Activated CD8-positive, alpha-beta T cell treated with anti-CD3 and anti-CD28 coated beads, Interleukin-2, amount 10 ng/mL, durations not matched to agents 7 days and 5 days (primary cell): ENCODE measurements around the gene CCDC57. TPM values are rescaled to one million over a fixed set of nuclear protein-coding genes. Genes with fewer than 3 reads are reported as not detected.
A peak's percentile ranks its signal among the peaks of the same experiment; 100 is the strongest.

Experiments used
- ATAC-seq: fragments of 150-1000 bp; cut with Tn5 transposase; one replicate; pipeline ENCODE4 v1.10.0; 2021; ENCODE audit warnings: moderate library complexity
- CTCF ChIA-PET: fragments of 350-600 bp; sonication (Branson Sonifier 250); formaldehyde crosslinking; loops from one replicate; lab custom pipeline; 2021; ENCODE audit warnings: antibody characterized with exemption; lab: Charles Lee
- POLR2A ChIA-PET: fragments of 350-600 bp; sonication (Branson Sonifier 250); formaldehyde crosslinking; loops from one replicate; lab custom pipeline; 2021; ENCODE audit warnings: antibody characterized with exemption; lab: Charles Lee
- DNase-seq: peaks from one replicate; pipeline ENCODE4 v3.0.0-alpha.2; 2020
- H3K27ac Mint-ChIP-seq: one replicate; pipeline ENCODE4 v1.8.0; 2021; ENCODE audit warnings: mild to moderate bottlenecking, mixed read lengths
- H3K27me3 Mint-ChIP-seq: one replicate; pipeline ENCODE4 v1.8.0; 2021; ENCODE audit warnings: low read depth, mixed read lengths
- H3K36me3 Mint-ChIP-seq: one replicate; pipeline ENCODE4 v1.8.0; 2021; ENCODE audit warnings: low read depth, mixed read lengths
- H3K4me1 Mint-ChIP-seq: one replicate; pipeline ENCODE4 v1.8.0; 2021; ENCODE audit warnings: low read depth, mixed read lengths
- H3K4me3 Mint-ChIP-seq: one replicate; pipeline ENCODE4 v1.8.0; 2021; ENCODE audit warnings: mild to moderate bottlenecking, mixed read lengths
- H3K9me3 Mint-ChIP-seq: one replicate; pipeline ENCODE4 v1.8.0; 2022; ENCODE audit warnings: mixed read lengths; ENCODE audit not compliant: insufficient read depth
- total RNA-seq, 2 experiments: library from RNA; stranded (reverse); gene quantifications; one replicate each; pipeline ENCODE4 v1.2.3, GENCODE V29; 2021

CCDC57 gene
- total RNA-seq, 2 experiments from 2014 or later, result 78.3 to 84.7 TPM

DNA sequence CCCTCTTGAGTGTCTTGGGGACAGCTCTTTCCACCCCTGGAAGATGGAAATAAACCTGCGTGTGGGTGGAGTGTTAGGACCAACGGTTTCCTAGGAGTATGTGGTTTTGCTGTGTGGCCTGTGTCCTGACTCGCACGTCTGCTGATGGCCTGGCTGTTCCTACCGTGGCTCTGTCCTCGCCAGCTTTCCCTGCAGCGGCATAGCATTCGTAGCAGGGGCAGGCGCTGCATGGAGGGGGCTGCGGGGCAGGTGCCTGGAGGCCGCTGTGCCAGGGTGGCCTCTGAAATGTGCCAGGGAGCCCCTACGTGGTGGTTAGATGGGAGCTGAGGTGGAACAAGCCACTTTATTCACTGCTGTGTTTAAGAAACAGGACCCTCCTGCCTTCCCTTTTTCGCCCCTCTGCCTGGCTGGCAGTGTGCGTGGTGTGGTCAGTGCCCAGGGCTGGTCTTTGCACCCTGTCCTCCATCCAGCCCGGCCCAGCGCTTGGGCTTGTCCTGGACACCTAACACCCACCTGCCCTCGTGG lies 26.8 kb upstream of the CCDC57 start:
- ChIA-PET POLR2A (interaction anchor here (0.8 to 1.8 kb wide), 2 partner anchors 10 to 23 kb away, joined by 3 to 6 read pairs; partner anchors contain the start of gene SLC16A3), CTCF (interaction anchor here (1.9 kb wide), 1 partner anchor 110 kb away, joined by 5 read pairs; no protein-coding TSS in a partner anchor)
- Mint-ChIP-seq H3K4me1 (peaks cover 60% of the 10 kb centered on the region), H3K27me3 (no peaks in the 10 kb centered on the region), H3K4me3 (no peak overlapping the region), H3K27ac (peak overlapping the region; percentile 66), H3K9me3 (no peaks in the 10 kb centered on the region), H3K36me3 (peaks cover 60% of the 10 kb centered on the region)
- ATAC-seq, result no peak
- DNase-seq, result no peak

DNA sequence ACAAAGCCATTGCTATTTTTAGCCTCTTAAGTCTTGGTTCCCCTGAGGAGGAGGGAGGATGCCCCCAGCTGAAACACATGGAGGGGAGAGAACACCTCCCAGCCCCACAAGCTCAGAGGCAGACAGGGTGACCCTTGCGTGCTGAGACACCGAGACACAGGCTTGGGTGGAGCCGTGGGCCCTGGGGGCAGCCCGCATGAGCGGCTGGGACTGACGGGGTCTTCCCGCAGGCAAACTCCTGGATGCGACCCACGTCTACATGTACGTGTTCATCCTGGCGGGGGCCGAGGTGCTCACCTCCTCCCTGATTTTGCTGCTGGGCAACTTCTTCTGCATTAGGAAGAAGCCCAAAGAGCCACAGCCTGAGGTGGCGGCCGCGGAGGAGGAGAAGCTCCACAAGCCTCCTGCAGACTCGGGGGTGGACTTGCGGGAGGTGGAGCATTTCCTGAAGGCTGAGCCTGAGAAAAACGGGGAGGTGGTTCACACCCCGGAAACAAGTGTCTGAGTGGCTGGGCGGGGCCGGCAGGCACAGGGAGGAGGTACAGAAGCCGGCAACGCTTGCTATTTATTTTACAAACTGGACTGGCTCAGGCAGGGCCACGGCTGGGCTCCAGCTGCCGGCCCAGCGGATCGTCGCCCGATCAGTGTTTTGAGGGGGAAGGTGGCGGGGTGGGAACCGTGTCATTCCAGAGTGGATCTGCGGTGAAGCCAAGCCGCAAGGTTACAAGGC lies 26.0 kb upstream of the CCDC57 start:
- POLR2A ChIA-PET, result interaction anchor here (0.8 to 1.8 kb wide), 4 partner anchors 9 to 60 kb away, joined by 3 to 6 read pairs (median 4); partner anchors contain the start of gene SLC16A3
- peaks cover 65% of the 10 kb centered on the region for H3K4me1 Mint-ChIP-seq
- H3K4me3 Mint-ChIP-seq, result peak overlapping the region; percentile 59
- H3K9me3 Mint-ChIP-seq, result no peaks in the 10 kb centered on the region
- DNase-seq (peak; percentile 88), ATAC-seq (peak; percentile 68)
- peak overlapping the region; percentile 71 for H3K27ac Mint-ChIP-seq
- CTCF ChIA-PET, result interaction anchor here (0.9 to 4.3 kb wide), 8 partner anchors 33 to 208 kb away, joined by 3 to 30 read pairs (median 4); partner anchors contain the start of genes CD7 and CSNK1D
- no peaks in the 10 kb centered on the region for H3K27me3 Mint-ChIP-seq
- peaks cover 51% of the 10 kb centered on the region for H3K36me3 Mint-ChIP-seq

GRCh38 chr17:82237746-82238471 lies 25.3 kb upstream of the CCDC57 start:
- Mint-ChIP-seq H3K9me3 (no peaks in the 10 kb centered on the region), H3K27ac (peak overlapping the region; percentile 71), H3K4me1 (peaks cover 68% of the 10 kb centered on the region), H3K27me3 (no peaks in the 10 kb centered on the region), H3K4me3 (peak overlapping the region; percentile 59), H3K36me3 (peaks cover 49% of the 10 kb centered on the region)
- no peak for DNase-seq
- CTCF ChIA-PET, result interaction anchor here (0.9 to 4.3 kb wide), 8 partner anchors 32 to 207 kb away, joined by 3 to 30 read pairs (median 4); partner anchors contain the start of genes CD7 and CSNK1D
- peak; percentile 3 for ATAC-seq
- POLR2A ChIA-PET, result interaction anchor here (1.6 to 1.8 kb wide), 2 partner anchors 9 to 32 kb away, joined by 4 to 6 read pairs; partner anchors contain the start of gene SLC16A3

- Mint-ChIP-seq H3K27me3 (no peaks in the 10 kb centered on the region), H3K36me3 (peaks cover 45% of the 10 kb centered on the region), H3K27ac (no peak overlapping the region), H3K9me3 (no peaks in the 10 kb centered on the region), H3K4me3 (peak overlapping the region; percentile 8), H3K4me1 (peaks cover 69% of the 10 kb centered on the region)
- no peak for DNase-seq
- POLR2A ChIA-PET, result interaction anchor here (1.6 to 1.8 kb wide), 3 partner anchors 8 to 61 kb away, joined by 4 to 7 read pairs (median 6); partner anchors contain the start of gene SLC16A3
- CTCF ChIA-PET, result interaction anchor here (0.7 to 4.3 kb wide), 13 partner anchors 16 to 207 kb away, joined by 3 to 30 read pairs (median 7); partner anchors contain the start of gene CD7
- no peak for ATAC-seq
These were observed 24.6 kb upstream of the CCDC57 start for GRCh38 chr17:82237083-82237745.

GRCh38 chr17:82236142-82236971 lies 23.7 kb upstream of the CCDC57 start:
- H3K4me3 Mint-ChIP-seq, result no peak overlapping the region
- peaks cover 47% of the 10 kb centered on the region for H3K36me3 Mint-ChIP-seq
- ChIA-PET POLR2A (interaction anchor here (0.5 to 1.7 kb wide), 4 partner anchors 23 to 249 kb away, joined by 3 to 7 read pairs (median 3); no protein-coding TSS in a partner anchor), CTCF (interaction anchor here (0.7 to 4.3 kb wide), 22 partner anchors 14 to 206 kb away, joined by 3 to 30 read pairs (median 5); partner anchors contain the start of gene CD7)
- DNase-seq, result peak; percentile 73
- no peaks in the 10 kb centered on the region for H3K27me3 Mint-ChIP-seq
- peak; percentile 15 for ATAC-seq
- H3K4me1 Mint-ChIP-seq, result peaks cover 69% of the 10 kb centered on the region
- H3K27ac Mint-ChIP-seq, result peak overlapping the region; percentile 52
- no peaks in the 10 kb centered on the region for H3K9me3 Mint-ChIP-seq

DNA sequence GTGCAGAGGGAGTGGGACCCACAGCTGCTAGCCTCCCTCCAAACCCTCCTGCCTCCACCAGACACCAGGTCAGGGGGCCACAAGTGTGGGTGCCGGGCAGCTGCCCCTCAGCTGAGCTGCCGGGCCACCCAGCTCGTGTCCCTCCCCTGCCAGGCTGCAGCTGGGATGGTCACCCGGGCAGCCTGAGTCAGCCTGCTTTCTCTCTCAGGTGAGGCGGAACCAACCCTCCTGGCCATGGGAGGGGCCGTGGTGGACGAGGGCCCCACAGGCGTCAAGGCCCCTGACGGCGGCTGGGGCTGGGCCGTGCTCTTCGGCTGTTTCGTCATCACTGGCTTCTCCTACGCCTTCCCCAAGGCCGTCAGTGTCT lies 23.1 kb upstream of the CCDC57 start:
- no peak for ATAC-seq
- H3K4me1 Mint-ChIP-seq, result peaks cover 63% of the 10 kb centered on the region
- ChIA-PET POLR2A (interaction anchor here (0.5 to 1.7 kb wide), 4 partner anchors 22 to 250 kb away, joined by 3 to 7 read pairs (median 3); no protein-coding TSS in a partner anchor), CTCF (interaction anchor here (0.7 to 4.3 kb wide), 21 partner anchors 14 to 205 kb away, joined by 3 to 30 read pairs (median 5); partner anchors contain the start of gene CD7)
- H3K9me3 Mint-ChIP-seq, result no peaks in the 10 kb centered on the region
- DNase-seq, result no peak
- H3K36me3 Mint-ChIP-seq, result peaks cover 43% of the 10 kb centered on the region
- H3K4me3 Mint-ChIP-seq, result no peak overlapping the region
- H3K27ac Mint-ChIP-seq, result peak overlapping the region; percentile 52
- H3K27me3 Mint-ChIP-seq, result no peaks in the 10 kb centered on the region

DNA sequence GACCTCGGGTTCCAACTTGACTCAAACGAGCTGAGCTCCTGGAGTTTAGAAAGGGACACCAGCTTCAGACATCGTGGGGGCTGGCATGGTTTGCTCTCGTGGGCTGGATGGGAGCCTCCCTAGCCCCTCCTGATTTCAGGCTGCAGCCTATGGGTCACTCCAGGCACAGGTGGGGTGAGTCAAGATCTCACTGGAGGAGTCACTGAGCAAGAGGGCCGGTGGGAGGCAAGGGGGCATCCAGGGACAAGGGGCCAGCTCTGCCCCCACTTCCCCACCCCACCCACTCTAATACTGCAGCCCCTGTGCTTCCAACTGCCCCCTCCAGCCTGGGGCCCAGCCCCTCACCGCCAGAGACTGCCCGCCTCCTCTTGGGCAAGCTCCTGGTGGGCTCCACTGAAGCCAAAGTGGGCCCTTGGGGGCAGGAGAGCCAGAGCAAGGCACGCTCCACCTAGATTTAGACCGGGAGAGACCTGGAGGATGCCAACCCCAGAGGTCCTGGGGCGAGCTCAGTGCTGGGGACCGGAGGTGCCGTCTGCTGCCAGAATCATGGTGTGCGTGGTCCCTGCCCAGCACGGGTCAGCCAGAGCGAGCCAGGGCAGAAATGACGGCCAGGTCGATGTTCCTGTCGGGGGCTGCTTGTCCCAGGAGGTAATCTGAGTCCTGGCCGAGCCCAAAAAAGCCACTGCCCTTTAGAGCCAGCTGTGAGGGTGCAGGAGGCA lies 22.6 kb upstream of the CCDC57 start:
- Mint-ChIP-seq H3K4me1 (peaks cover 58% of the 10 kb centered on the region), H3K27me3 (no peaks in the 10 kb centered on the region), H3K4me3 (no peak overlapping the region), H3K9me3 (no peaks in the 10 kb centered on the region), H3K36me3 (peaks cover 40% of the 10 kb centered on the region), H3K27ac (no peak overlapping the region)
- ATAC-seq (no peak), DNase-seq (no peak)
- ChIA-PET POLR2A (interaction anchor here (0.5 to 1.7 kb wide), 3 partner anchors 63 to 71 kb away, joined by 3 to 7 read pairs (median 5); no protein-coding TSS in a partner anchor), CTCF (interaction anchor here (0.7 to 4.3 kb wide), 12 partner anchors 15 to 205 kb away, joined by 3 to 30 read pairs (median 12); partner anchors contain the start of gene CD7)

DNA sequence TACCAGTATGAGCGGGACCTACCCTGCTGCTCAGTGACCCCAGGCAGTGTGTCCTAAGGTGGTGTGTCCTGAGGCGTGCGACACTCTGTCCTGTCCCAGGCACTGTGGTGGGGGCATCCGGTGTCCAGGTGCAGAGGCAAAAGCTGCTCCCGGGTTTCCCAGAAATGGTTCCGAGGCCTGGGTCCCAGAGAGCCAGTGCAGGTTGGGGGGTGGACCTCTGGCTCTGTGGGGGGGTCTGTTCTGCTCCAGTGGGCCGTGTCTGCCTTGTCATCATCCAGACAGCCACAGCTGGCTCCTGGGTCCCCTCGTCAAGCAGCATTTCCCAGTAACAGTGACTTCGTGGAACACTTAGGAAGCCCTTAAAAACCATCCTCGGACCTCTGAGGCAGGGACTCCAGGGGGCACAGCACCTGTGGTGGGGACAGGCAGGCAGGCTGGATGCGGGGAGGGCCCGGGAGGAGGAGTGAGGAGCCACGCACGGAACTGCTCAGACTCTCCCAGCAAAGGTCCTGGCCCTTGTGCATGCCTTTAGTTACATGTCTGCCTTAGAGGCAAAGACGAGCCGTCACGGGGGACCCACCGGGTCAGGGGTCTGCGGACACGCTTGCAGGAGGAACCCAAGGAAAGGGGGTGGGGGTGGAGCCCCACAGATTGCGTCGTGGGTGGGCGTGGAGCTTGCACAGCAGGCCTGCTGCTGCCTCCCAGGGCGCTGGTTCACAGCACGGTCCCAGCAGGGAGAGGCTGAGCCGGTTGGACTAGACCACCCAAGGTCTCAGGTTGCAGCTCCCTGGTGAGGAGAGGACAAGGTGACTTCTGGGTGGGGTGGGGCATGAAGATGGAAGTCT lies 21.8 kb upstream of the CCDC57 start:
- no peaks in the 10 kb centered on the region for H3K9me3 Mint-ChIP-seq
- ChIA-PET CTCF (interaction anchor here (1.6 to 2.7 kb wide), 5 partner anchors 16 to 83 kb away, joined by 5 to 22 read pairs (median 17); partner anchors contain the start of gene CD7), POLR2A (interaction anchor here (1.0 kb wide), 1 partner anchor 63 kb away, joined by 5 read pairs; no protein-coding TSS in a partner anchor)
- peak overlapping the region; percentile 43 for H3K27ac Mint-ChIP-seq
- DNase-seq (no peak), ATAC-seq (no peak)
- no peaks in the 10 kb centered on the region for H3K27me3 Mint-ChIP-seq
- peaks cover 54% of the 10 kb centered on the region for H3K4me1 Mint-ChIP-seq
- no peak overlapping the region for H3K4me3 Mint-ChIP-seq
- peaks cover 45% of the 10 kb centered on the region for H3K36me3 Mint-ChIP-seq
